GM12865 (cell line): ENCODE results near the gene ATF7.
"Not testable (repeated sequence)": the region's sequence is repeated elsewhere in the genome, so short reads cannot be mapped to it uniquely, and the experiment has no call there.

Experiments
- DNase-seq: peaks from one replicate; pipeline ENCODE4 v3.0.0; 2010; ENCODE audit warnings: low read depth
- H3K4me3 ChIP-seq: 2 replicates; pipeline ENCODE4 v1.5.1; 2011; ENCODE audit warnings: mild to moderate bottlenecking, low read depth, low read length, control low read depth
- TF ChIP-seq, protein P1 (sequence below): IDR thresholded peaks from 2 replicates; pipeline ENCODE4 v1.5.1; 2011; ENCODE audit warnings: low read length, control low read depth, low read depth, inconsistent platforms; ENCODE audit not compliant: insufficient read depth; ENCODE audit errors: missing control alignments

The ATF7 gene

GRCh38 chr12:53599579-53599978 lies 26.6 kb downstream of the ATF7 start:
- no peak overlapping the region for H3K4me3 ChIP-seq
- no peak for DNase-seq
- TF ChIP-seq, protein P1, sequence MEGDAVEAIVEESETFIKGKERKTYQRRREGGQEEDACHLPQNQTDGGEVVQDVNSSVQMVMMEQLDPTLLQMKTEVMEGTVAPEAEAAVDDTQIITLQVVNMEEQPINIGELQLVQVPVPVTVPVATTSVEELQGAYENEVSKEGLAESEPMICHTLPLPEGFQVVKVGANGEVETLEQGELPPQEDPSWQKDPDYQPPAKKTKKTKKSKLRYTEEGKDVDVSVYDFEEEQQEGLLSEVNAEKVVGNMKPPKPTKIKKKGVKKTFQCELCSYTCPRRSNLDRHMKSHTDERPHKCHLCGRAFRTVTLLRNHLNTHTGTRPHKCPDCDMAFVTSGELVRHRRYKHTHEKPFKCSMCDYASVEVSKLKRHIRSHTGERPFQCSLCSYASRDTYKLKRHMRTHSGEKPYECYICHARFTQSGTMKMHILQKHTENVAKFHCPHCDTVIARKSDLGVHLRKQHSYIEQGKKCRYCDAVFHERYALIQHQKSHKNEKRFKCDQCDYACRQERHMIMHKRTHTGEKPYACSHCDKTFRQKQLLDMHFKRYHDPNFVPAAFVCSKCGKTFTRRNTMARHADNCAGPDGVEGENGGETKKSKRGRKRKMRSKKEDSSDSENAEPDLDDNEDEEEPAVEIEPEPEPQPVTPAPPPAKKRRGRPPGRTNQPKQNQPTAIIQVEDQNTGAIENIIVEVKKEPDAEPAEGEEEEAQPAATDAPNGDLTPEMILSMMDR, result no peak

DNA sequence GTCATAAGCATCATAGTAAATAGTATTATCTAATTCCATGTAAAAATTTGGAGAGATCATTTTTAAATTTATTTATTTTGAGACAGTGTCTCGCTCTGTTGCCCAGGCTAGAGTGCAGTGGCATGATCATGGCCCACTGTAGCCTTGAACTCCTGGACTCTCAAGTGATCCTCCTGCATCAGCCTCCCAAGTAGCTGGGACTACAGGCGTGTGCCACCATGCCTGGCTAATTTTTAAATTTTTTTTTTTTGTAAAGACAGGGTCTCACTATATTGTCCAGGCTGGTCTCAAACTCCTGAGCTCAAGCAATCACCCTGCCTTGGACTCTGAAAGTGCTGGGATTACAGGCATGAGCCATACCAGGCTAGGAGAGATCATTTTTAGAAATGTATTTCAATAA lies 27.2 kb downstream of the ATF7 start:
- not testable (repeated sequence) for DNase-seq, H3K4me3 ChIP-seq

DNA sequence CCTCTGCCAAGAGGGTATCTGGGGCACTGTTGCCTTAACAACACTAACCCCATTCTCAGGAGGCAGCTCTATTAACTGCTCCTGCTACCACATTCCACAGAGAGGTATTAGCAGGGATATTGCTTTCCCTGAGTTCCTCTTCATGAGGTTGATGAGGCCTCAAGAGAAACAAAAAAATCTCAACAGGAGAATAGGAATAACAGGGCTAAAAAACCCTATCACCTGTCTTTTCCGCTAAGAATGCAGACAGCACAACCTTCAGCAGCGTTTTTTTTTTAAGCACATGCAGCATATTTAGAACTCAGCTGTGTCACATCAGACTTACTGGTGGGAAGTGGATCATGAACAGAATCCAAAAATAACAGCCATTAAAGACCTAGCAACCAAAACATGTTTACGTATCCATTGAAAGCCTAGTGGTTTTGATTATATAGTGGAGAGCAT lies 29.2 kb downstream of the ATF7 start:
- H3K4me3 ChIP-seq, result no peak overlapping the region
- DNase-seq, result no peak
- TF ChIP-seq, protein P1, result no peak

DNA sequence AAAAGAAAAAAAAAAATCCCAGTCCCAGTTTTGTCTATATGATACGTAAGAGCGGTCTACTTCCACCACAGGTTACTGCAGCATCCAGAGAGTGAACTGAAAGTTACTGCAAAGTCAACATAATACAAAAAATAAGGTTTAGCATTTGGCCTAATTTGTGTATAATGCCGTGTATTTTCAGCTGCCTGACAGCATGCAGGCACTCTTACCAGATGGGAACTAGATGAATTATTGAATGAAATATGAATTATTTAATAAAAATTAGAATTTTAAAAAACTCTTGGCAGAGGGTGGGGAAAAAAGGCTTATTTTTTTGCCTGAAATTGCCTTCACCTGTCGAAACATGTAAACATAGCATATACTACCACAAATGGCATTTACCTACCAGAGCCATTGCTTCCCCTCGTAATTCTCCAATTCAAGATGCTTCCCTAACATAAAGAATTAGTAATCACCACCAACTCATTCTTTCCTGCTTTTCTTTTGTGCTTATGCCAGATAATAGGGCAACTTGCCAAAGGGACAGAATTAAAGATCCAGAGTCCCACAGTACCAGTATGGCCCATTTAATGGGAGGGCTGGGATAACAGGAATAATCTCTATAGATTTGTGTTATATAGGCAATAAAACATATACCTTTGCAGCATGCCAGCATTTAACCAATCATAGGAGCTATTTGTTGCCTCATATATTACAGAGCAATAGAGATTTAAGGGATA lies 31.1 kb downstream of the ATF7 start:
- TF ChIP-seq, protein P1, result no peak
- DNase-seq, result no peak
- H3K4me3 ChIP-seq, result no peak overlapping the region

DNA sequence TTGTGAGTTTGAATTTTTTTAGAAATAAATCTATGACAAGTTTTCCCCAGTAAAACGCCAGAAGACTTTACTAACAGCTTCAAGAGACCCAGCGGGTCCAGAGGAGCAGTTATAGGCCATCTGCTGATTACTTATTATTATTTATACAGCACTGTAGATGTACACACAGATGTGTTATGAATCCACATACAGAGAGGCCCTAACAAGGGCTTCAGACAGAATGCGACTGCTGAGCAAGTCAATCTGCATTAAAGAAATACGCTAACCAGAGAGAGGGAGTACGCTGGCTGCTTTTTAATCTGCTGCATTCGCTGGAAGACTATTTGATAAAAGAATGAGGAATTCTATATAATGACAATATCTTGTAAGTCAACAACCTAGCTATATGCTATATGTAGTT lies 32.5 kb downstream of the ATF7 start:
- no peak for DNase-seq
- no peak overlapping the region for H3K4me3 ChIP-seq
- TF ChIP-seq, protein P1, result no peak

DNA sequence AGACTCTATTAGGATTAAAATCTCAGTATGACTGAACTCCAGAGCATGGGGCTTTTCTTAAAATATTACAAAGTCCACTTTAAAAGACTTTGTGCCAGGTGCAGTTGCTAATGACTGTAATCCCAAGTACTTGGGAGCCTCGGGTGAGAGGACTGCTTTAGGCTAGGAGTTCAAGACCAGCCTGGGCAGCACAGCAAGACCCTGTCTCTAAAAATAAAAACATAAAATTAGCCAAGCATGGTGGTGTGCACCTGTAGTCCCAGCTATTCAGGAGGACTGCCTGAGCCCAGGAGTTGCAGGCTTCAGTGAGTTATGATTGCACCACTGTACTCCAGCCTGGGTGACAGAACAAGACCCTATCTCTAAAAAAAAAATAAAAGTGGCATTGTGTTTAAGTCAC lies 33.2 kb downstream of the ATF7 start:
- TF ChIP-seq, protein P1, result no peak
- H3K4me3 ChIP-seq, result no peak overlapping the region
- no peak for DNase-seq

DNA sequence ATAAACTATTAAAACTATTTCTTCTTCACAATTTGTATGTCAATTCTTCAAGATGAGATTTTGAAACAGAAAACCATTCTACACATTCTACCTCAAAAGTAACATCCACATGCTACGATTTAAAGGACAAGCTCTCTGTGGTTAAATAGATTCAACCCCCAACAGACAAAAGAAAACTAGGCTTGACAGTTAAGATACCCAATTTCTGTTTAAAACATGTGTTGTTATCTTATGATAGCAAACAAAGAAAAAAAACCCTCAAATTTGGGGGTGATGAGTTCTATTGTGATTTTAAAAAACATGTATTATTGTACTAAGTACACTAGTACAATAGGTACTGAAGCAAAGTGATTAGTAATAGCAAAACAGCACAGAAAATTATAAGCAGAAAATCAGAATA lies 33.8 kb downstream of the ATF7 start:
- no peak overlapping the region for H3K4me3 ChIP-seq
- TF ChIP-seq, protein P1, result no peak
- no peak for DNase-seq
